Fibroblast of mammary gland (primary cell): ENCODE data around the gene CEP350.
A peak's percentile ranks its signal among the peaks of the same experiment; 100 is the strongest.

Experiments
- DNase-seq: peaks from one replicate; pipeline ENCODE4 v3.0.0-alpha.2; 2010; ENCODE audit warnings: low read depth
- H3K4me3 ChIP-seq: 2 replicates; pipeline ENCODE4 v1.5.1; 2011; ENCODE audit warnings: low read depth, mild to moderate bottlenecking, low read length, moderate library complexity; ENCODE audit not compliant: control insufficient read depth
- TF ChIP-seq, protein P1 (sequence below): conservative IDR thresholded peaks from 2 replicates; pipeline ENCODE4 v1.5.1; 2011; ENCODE audit warnings: low read depth, low read length, inconsistent platforms; ENCODE audit not compliant: control insufficient read depth, insufficient read depth

CEP350 gene

DNA sequence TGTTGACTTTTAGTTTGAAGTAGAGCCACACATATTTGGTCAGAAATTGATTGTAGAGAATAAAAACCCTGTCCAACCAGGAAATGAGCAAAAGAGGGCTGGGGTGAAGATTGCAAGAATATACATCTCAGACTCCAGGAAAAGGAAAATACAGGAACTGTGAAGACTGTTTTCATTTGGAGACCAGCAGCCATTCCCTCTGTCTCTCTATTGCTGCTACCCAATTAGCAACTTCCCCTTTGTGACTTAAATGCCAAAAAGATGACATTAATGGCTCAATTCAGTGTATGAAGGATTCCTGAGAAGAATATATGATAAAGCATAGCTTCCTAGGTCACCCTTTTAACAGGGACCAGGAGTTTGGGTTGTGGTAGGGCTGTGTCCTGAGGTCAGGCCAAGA lies 31.6 kb upstream of the CEP350 start:
- TF ChIP-seq, protein P1, sequence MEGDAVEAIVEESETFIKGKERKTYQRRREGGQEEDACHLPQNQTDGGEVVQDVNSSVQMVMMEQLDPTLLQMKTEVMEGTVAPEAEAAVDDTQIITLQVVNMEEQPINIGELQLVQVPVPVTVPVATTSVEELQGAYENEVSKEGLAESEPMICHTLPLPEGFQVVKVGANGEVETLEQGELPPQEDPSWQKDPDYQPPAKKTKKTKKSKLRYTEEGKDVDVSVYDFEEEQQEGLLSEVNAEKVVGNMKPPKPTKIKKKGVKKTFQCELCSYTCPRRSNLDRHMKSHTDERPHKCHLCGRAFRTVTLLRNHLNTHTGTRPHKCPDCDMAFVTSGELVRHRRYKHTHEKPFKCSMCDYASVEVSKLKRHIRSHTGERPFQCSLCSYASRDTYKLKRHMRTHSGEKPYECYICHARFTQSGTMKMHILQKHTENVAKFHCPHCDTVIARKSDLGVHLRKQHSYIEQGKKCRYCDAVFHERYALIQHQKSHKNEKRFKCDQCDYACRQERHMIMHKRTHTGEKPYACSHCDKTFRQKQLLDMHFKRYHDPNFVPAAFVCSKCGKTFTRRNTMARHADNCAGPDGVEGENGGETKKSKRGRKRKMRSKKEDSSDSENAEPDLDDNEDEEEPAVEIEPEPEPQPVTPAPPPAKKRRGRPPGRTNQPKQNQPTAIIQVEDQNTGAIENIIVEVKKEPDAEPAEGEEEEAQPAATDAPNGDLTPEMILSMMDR = no peak
- H3K4me3 ChIP-seq = no peak overlapping the region
- no peak for DNase-seq

DNA sequence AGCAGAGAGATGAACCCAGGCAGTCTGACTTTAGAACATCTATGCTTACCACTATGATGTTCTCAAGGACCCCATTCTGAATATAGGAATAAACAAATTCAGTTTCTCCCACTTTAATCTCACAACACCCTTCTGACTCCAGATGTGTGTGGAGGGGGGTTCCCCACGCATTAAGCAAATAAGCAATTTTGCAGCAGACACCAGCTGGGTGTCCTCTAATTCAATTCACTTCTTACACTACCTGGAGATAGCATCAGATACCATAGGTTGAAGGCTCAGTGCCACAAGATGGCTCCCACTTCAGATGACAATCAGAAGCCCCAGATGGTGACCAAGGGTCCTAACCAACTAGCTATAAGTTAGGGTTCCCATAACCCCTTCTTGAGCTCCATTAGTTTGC lies 30.3 kb upstream of the CEP350 start:
- no peak overlapping the region for H3K4me3 ChIP-seq
- DNase-seq = no peak
- TF ChIP-seq, protein P1 = no peak

DNA sequence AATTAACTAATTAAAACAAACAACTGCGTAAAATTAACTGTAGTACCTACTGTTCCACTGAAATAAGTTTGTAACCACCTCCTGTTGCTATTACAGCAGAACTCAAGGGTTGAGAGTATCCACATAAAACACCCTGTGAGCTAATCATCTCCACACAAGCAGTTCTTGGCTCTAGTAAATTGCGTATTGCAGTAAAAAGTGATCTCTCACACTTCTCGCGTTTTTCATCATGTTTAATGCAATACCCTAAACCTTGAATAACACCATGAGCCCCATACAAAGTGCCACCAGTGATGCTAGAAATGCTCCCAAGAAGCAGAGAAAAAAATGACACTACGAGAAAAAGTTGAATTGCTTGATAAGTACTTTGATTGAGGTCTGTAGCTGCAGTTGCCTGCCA lies 29.3 kb upstream of the CEP350 start:
- TF ChIP-seq, protein P1 = no peak
- no peak for DNase-seq
- no peak overlapping the region for H3K4me3 ChIP-seq

DNA sequence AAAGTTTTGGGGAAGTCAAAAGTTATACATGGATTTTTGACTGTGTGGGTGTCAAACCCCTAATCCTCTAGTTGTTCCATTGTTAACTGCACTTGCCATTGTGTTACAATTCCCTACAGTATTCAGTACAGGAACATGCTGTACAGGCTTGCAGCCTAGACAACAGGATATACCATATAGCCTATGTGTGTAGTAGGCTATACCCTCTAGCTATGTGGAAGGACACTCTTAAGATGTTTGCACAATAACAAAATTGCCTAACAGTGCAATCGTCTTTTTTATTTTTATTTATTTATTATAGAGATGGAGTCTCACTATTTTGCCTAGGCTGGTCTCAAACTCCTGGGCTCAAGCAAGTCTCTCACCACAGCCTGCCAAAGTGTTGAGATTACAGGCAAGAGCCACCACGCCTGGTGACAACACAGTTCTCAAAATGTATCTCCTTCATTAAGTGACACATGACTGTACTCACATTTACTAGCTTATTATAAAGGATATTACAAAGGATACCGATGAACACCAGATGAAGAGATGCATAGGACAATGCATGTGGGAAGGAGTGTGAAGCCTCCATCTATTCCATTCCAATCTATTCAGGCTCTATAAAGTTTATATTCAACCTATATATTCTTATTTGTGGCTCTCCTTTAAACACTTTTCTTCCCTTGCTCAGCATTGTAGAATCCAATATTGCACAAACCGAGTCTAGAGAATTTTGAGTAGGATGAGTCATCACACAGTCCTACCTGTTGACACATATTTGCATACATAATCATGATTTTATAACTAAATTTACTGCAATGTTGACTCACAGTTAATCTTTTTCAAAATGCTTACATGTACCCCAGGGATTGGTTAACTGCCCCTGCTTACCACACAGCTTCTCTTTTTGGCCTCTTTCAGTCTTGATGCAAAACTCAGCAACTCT lies 28.4 kb upstream of the CEP350 start:
- peak; percentile 88 for DNase-seq
- no peak overlapping the region for H3K4me3 ChIP-seq
- TF ChIP-seq, protein P1 = no peak

DNA sequence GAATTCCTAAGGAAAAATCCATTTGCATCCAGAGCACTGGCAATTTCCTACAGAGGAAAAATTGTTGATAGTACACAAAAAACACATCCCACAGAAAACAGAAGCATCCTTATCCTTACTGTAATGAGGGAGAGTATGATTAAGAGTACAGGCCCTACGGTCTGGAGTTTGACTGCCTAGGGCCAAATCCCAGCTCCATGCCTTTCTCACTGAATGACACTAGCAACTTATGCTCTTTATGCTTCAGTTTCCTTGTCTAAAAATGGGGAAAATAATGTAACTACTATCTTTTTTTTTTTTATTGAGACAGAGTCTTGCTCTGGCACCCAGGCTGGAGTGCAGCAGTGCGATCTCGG lies 27.8 kb upstream of the CEP350 start:
- TF ChIP-seq, protein P1 = no peak
- H3K4me3 ChIP-seq = no peak overlapping the region
- no peak for DNase-seq

DNA sequence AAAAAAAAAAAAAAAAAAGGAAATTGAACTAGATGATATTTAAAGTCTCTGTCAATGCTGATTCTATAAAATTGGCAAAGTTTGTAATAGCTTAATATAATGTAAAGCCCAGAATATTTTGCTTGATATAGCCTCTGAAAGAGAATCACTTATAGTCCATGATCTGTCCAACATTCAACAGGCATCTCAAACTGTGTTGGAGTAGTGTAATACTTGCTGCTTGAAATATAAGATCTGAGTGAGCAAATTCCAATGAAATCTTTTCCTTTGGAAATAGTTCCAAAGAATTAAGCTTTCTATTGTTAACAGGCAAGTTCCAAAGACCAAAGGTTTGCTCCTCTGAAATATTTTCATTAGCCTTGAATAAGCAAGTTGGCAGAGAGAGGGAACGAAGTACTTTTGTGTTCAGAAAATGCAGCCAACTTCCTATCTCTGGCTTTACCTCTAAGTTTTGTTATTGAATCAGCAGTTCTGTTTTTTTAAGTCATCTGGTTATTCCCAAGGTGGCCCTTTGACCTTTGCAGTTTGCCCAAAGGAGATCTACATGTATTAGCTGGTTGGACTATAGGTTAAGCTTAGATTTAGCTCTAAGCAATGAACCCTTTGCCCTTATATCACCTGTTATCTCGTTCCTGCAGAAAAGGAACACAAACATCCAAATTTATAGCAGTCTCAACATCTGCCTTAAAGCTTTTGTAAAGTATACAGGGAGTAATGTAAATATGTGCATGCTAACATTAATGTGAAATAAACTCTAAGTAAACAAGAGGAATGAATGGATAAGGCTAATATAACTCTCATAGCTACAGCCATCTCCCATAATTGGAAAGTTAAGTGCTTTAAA lies 24.4 kb upstream of the CEP350 start:
- no peak for DNase-seq
- TF ChIP-seq, protein P1 = no peak
- H3K4me3 ChIP-seq = no peak overlapping the region
